DND-41 (cell line): ENCODE results near the gene UACA.

ENCODE experiments used
- EZH2 ChIP-seq: IDR thresholded peaks from 3 replicates; pipeline ENCODE4 v1.6.1; 2012; ENCODE audit warnings: borderline replicate concordance, low read depth, mild to moderate bottlenecking, moderate library complexity, low read length, inconsistent platforms; ENCODE audit not compliant: severe bottlenecking
- TF ChIP-seq, protein P1 (sequence below): IDR thresholded peaks from 2 replicates; pipeline ENCODE4 v1.5.1; 2012; ENCODE audit warnings: borderline replicate concordance, low read length, moderate library complexity, mild to moderate bottlenecking; ENCODE audit not compliant: poor library complexity, severe bottlenecking; ENCODE audit errors: extremely low read depth

DNA sequence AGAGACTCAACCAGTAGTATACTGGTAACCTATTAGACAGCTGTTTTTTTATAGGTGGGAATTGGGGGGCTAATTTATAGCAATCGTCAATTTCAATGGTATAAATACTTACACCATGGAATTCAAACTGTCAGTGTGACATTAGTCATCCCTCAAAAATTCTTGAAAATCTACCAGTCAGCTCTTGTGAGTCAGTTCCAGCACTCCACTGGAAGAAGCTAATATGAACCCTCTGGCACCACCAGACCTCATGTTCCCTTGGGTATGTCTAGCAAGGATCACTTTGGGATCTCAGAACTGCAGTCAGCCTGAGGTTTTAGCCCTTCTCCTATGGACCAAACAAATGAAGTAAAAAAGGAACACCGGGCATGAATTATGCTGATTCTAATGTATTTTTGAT, 11.8 kb upstream of the UACA start:
- no peak for TF ChIP-seq EZH2
- TF ChIP-seq, protein P1, sequence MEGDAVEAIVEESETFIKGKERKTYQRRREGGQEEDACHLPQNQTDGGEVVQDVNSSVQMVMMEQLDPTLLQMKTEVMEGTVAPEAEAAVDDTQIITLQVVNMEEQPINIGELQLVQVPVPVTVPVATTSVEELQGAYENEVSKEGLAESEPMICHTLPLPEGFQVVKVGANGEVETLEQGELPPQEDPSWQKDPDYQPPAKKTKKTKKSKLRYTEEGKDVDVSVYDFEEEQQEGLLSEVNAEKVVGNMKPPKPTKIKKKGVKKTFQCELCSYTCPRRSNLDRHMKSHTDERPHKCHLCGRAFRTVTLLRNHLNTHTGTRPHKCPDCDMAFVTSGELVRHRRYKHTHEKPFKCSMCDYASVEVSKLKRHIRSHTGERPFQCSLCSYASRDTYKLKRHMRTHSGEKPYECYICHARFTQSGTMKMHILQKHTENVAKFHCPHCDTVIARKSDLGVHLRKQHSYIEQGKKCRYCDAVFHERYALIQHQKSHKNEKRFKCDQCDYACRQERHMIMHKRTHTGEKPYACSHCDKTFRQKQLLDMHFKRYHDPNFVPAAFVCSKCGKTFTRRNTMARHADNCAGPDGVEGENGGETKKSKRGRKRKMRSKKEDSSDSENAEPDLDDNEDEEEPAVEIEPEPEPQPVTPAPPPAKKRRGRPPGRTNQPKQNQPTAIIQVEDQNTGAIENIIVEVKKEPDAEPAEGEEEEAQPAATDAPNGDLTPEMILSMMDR, result no peak
